GM23248 (cell line): Measurements from ENCODE around the gene CAMTA1. TPM values are rescaled to one million over a fixed set of nuclear protein-coding genes. Genes with fewer than 3 reads are reported as not detected.

ENCODE experiments used
- DNase-seq: peaks from one replicate; pipeline ENCODE4 v3.0.0-alpha.2; 2015
- H2AFZ ChIP-seq: fragments of 200-600 bp; sonication (generic); 2 replicates; pipeline ENCODE4 v1.6.1; 2016; ENCODE audit warnings: antibody characterized with exemption
- H3F3A ChIP-seq: fragments of 200-600 bp; sonication (generic); 2 replicates; pipeline ENCODE4 v1.6.1; 2016; ENCODE audit warnings: mild to moderate bottlenecking, antibody characterized with exemption, mixed run types; ENCODE audit not compliant: insufficient read depth
- H3K27ac ChIP-seq: fragments of 200-600 bp; sonication (generic); 2 replicates; pipeline ENCODE4 v1.5.1; 2016; ENCODE audit warnings: mild to moderate bottlenecking
- H3K27me3 ChIP-seq: fragments of 200-600 bp; sonication (generic); replicated peaks from 2 replicates; pipeline ENCODE4 v1.6.1; 2016; ENCODE audit warnings: mild to moderate bottlenecking; ENCODE audit not compliant: insufficient read depth
- H3K36me3 ChIP-seq: fragments of 200-600 bp; sonication (generic); 2 replicates; pipeline ENCODE4 v1.6.1; 2016; ENCODE audit warnings: low read depth, mild to moderate bottlenecking
- H3K4me1 ChIP-seq: fragments of 200-600 bp; sonication (generic); 2 replicates; pipeline ENCODE4 v1.6.1; 2016; ENCODE audit warnings: mild to moderate bottlenecking; ENCODE audit not compliant: insufficient read depth
- H3K4me2 ChIP-seq: fragments of 200-600 bp; sonication (generic); one replicate; pipeline ENCODE4 v1.6.1; 2016; ENCODE audit warnings: mild to moderate bottlenecking; ENCODE audit not compliant: unreplicated experiment
- H3K4me3 ChIP-seq: fragments of 200-600 bp; sonication (generic); 2 replicates; pipeline ENCODE4 v1.5.1; 2016; ENCODE audit warnings: mild to moderate bottlenecking
- H3K79me2 ChIP-seq: fragments of 200-600 bp; sonication (generic); 2 replicates; pipeline ENCODE4 v1.6.1; 2016; ENCODE audit warnings: mild to moderate bottlenecking; ENCODE audit not compliant: insufficient read depth
- H3K9ac ChIP-seq: fragments of 200-600 bp; sonication (generic); 2 replicates; pipeline ENCODE4 v1.6.1; 2016; ENCODE audit warnings: mild to moderate bottlenecking
- H3K9me2 ChIP-seq: fragments of 200-600 bp; sonication (generic); 2 replicates; pipeline ENCODE4 v1.6.1; 2016; ENCODE audit warnings: mixed run types, mild to moderate bottlenecking, moderate library complexity; ENCODE audit not compliant: insufficient read depth
- H3K9me3 ChIP-seq: fragments of 200-600 bp; sonication (generic); one replicate; pipeline ENCODE4 v1.6.1; 2017; ENCODE audit warnings: low read depth
- H4K20me1 ChIP-seq: fragments of 200-600 bp; sonication (generic); 2 replicates; pipeline ENCODE4 v1.6.0; 2016; ENCODE audit not compliant: insufficient read depth
- EZH2 ChIP-seq: fragments of 200-600 bp; sonication (generic); IDR thresholded peaks from 2 replicates; pipeline ENCODE4 v1.6.1; 2018; ENCODE audit warnings: antibody characterized with exemption, mild to moderate bottlenecking; ENCODE audit not compliant: insufficient read depth, poor library complexity, severe bottlenecking
- EZH2phosphoT487 ChIP-seq: fragments of 200-600 bp; sonication (generic); IDR thresholded peaks from 2 replicates; pipeline ENCODE4 v1.6.1; 2018; ENCODE audit warnings: antibody characterized with exemption, moderate library complexity, mild to moderate bottlenecking, low read depth; ENCODE audit not compliant: insufficient read depth
- WGBS, 2 experiments: methylation state at CpG; one replicate each; pipeline ENCODE4 v1.1.6; 2015 to 2017; ENCODE audit warnings: low lambda C conversion rate in 2 of 2, low coverage in 1 of 2; ENCODE audit errors: missing lambda C conversion rate in 2 of 2; 5-methylcytosine and 5-hydroxymethylcytosine counted together
- in situ Hi-C: fragments of 300-500 bp; cut with MboI; formaldehyde crosslinking; loops from 2 replicates; pipeline ENCODE4 v1.15.0; 2020
- polyA plus RNA-seq: library from polyadenylated mRNA; unstranded; fragments of >200 nt; fragmentation: Nextera tagmentation; extraction: Ambion mirVana; gene quantifications from 2 replicates; pipeline ENCODE4 v1.2.1, GENCODE V29; 2016
- total RNA-seq: library from RNA; depleted of rRNA; stranded (reverse); fragments of >200 nt; shearing (Covaris generic); gene quantifications from 2 replicates; pipeline ENCODE4 v1.2.3, GENCODE V29; 2014

CAMTA1 gene
- total and polyA plus RNA-seq, 2 experiments from 2014 or later = 50.1 to 165 TPM

GRCh38 chr1:7664893-7665250 is 879.6 kb downstream of the CAMTA1 start:
- no peaks in the 10 kb centered on the region for H4K20me1 ChIP-seq
- no peak overlapping the region for H3K27ac ChIP-seq
- H3K9me2 ChIP-seq = no peaks in the 10 kb centered on the region
- in situ Hi-C loops = loop anchor here (25.0 kb wide), 1 partner anchor 247 kb away; no protein-coding TSS in a partner anchor
- H2AFZ ChIP-seq = no peak overlapping the region
- no peak for TF ChIP-seq EZH2phosphoT487
- TF ChIP-seq EZH2 = no peak
- no peak for DNase-seq
- no peaks in the 10 kb centered on the region for H3K4me1 ChIP-seq
- no peaks in the 10 kb centered on the region; the same call in 1 of the 2 replicates for H3K27me3 ChIP-seq
- WGBS, 2 experiments = 82 to 87% methylated on average over 11 to 21 of the region's 21 CpGs
- H3K9ac ChIP-seq = no peak overlapping the region
- H3K4me3 ChIP-seq = no peak overlapping the region
- H3K36me3 ChIP-seq = no peaks in the 10 kb centered on the region
- H3K4me2 ChIP-seq = no peak overlapping the region
- no peaks in the 10 kb centered on the region for H3K79me2 ChIP-seq
- H3K9me3 ChIP-seq = no peaks in the 10 kb centered on the region
- no peaks in the 10 kb centered on the region for H3F3A ChIP-seq

GRCh38 chr1:7666249-7666648 is 881.0 kb downstream of the CAMTA1 start:
- Histone ChIP-seq H3K36me3 (no peaks in the 10 kb centered on the region), H3K79me2 (no peaks in the 10 kb centered on the region), H4K20me1 (no peaks in the 10 kb centered on the region), H3K4me2 (no peak overlapping the region), H3K4me1 (no peaks in the 10 kb centered on the region), H3K9ac (no peak overlapping the region), H3K9me2 (no peaks in the 10 kb centered on the region), H3K27ac (no peak overlapping the region), H2AFZ (no peak overlapping the region), H3F3A (no peaks in the 10 kb centered on the region), H3K27me3 (no peaks in the 10 kb centered on the region), H3K9me3 (no peaks in the 10 kb centered on the region), H3K4me3 (no peak overlapping the region)
- in situ Hi-C loops = loop anchor here (25.0 kb wide), 1 partner anchor 246 kb away; no protein-coding TSS in a partner anchor
- no peak for DNase-seq
- 65 to 69% methylated on average over 6 of the region's 6 CpGs for WGBS, 2 experiments
- no peak for TF ChIP-seq EZH2
- TF ChIP-seq EZH2phosphoT487 = no peak

- no peak overlapping the region for H2AFZ ChIP-seq
- no peak overlapping the region for H3K4me3 ChIP-seq
- 0 out of 2 replicates have a peak, but pooled peaks cover 3% of the 10 kb centered on the region for H3K27me3 ChIP-seq
- WGBS, 2 experiments = 69 to 71% methylated on average over 9 to 11 of the region's 11 CpGs
- TF ChIP-seq EZH2phosphoT487 = no peak
- no peak for TF ChIP-seq EZH2
- H3K4me1 ChIP-seq = no peaks in the 10 kb centered on the region
- no peaks in the 10 kb centered on the region for H3K79me2 ChIP-seq
- no peaks in the 10 kb centered on the region for H3K9me3 ChIP-seq
- no peak overlapping the region for H3K9ac ChIP-seq
- H3K9me2 ChIP-seq = no peaks in the 10 kb centered on the region
- no peaks in the 10 kb centered on the region for H3K36me3 ChIP-seq
- H4K20me1 ChIP-seq = no peaks in the 10 kb centered on the region
- H3K27ac ChIP-seq = no peak overlapping the region
- no peak overlapping the region for H3K4me2 ChIP-seq
- H3F3A ChIP-seq = no peaks in the 10 kb centered on the region
- in situ Hi-C loops = loop anchor here (25.0 kb wide), 1 partner anchor 245 kb away; no protein-coding TSS in a partner anchor
- DNase-seq = no peak
These were observed 881.9 kb downstream of the CAMTA1 start for GRCh38 chr1:7667159-7667558.

- DNase-seq = peak; percentile 88
These were observed 882.5 kb downstream of the CAMTA1 start for GRCh38 chr1:7667625-7668218.

More at GRCh38 chr1:7667625-7668218, 882.5 kb downstream of the CAMTA1 start:
- Histone ChIP-seq H2AFZ (peak overlapping the region; percentile 87), H3K9ac (peak overlapping the region; percentile 20; the same call in 1 of the 2 replicates), H3K79me2 (no peaks in the 10 kb centered on the region), H3K27me3 (0 out of 2 replicates have a peak, but pooled peaks cover 3% of the 10 kb centered on the region), H3K9me2 (no peaks in the 10 kb centered on the region), H3K4me1 (no peaks in the 10 kb centered on the region), H3K27ac (no peak overlapping the region), H3K36me3 (no peaks in the 10 kb centered on the region), H3K4me3 (no peak overlapping the region), H4K20me1 (no peaks in the 10 kb centered on the region), H3K4me2 (no peak overlapping the region), H3K9me3 (no peaks in the 10 kb centered on the region), H3F3A (no peaks in the 10 kb centered on the region)
- TF ChIP-seq EZH2phosphoT487 (no peak), EZH2 (no peak)
- WGBS, 2 experiments = 17 to 22% methylated on average over 9 to 11 of the region's 11 CpGs
- in situ Hi-C loops = loop anchor here (25.0 kb wide), 1 partner anchor 245 kb away; no protein-coding TSS in a partner anchor
